HFF-Myc (cell line): Measurements from ENCODE around the gene ALDH16A1.

Experiments used
- DNase-seq: peaks from one replicate; pipeline ENCODE4 v3.0.0-alpha.2; 2011; ENCODE audit warnings: low read depth; ENCODE audit errors: extremely low read depth
- H3K4me3 ChIP-seq: replicated peaks from 2 replicates; pipeline ENCODE4 v1.5.1; 2011; ENCODE audit warnings: low read depth, mild to moderate bottlenecking, control low read depth, low read length
- CTCF ChIP-seq: IDR thresholded peaks from 2 replicates; pipeline ENCODE4 v1.5.1; 2012; ENCODE audit warnings: mild to moderate bottlenecking, low read depth, low read length, control low read depth; ENCODE audit errors: missing control alignments

The ALDH16A1 gene

GRCh38 chr19:49497047-49497788, 44.2 kb downstream of the ALDH16A1 start:
- no peak for TF ChIP-seq CTCF
- peak overlapping the region; percentile 78 for H3K4me3 ChIP-seq
- DNase-seq, result no peak

GRCh38 chr19:49497789-49498103, 44.7 kb downstream of the ALDH16A1 start:
- TF ChIP-seq CTCF, result no peak
- DNase-seq, result no peak
- peak overlapping the region; percentile 78 for H3K4me3 ChIP-seq

GRCh38 chr19:49498475-49498874, 45.5 kb downstream of the ALDH16A1 start:
- DNase-seq, result no peak
- TF ChIP-seq CTCF, result no peak
- H3K4me3 ChIP-seq, result peak overlapping the region; percentile 78

GRCh38 chr19:49499030-49499670, 46.1 kb downstream of the ALDH16A1 start:
- H3K4me3 ChIP-seq, result peak overlapping the region; percentile 78
- no peak for DNase-seq
- TF ChIP-seq CTCF, result no peak

- peak; percentile 72 for DNase-seq
- H3K4me3 ChIP-seq, result no peak overlapping the region
- peak; percentile 66 for TF ChIP-seq CTCF
Measured at GRCh38 chr19:49502866-49503581, 50.0 kb downstream of the ALDH16A1 start.

GRCh38 chr19:49503582-49503962, 50.5 kb downstream of the ALDH16A1 start:
- TF ChIP-seq CTCF, result no peak
- no peak overlapping the region for H3K4me3 ChIP-seq
- no peak for DNase-seq
